HCT116 (cell line): Measurements from ENCODE around the gene TTBK1. TPM values are rescaled to one million over a fixed set of nuclear protein-coding genes. Genes with fewer than 3 reads are reported as not detected.

Experiments used
- ATAC-seq: fragments of 200-7000 bp; cut with Tn5 transposase; 2 replicates; pipeline ENCODE4 v1.9.1; 2020; ENCODE audit warnings: mild to moderate bottlenecking, moderate library complexity
- Bru-seq: library from RNA; stranded (reverse); fragments of 400-500 nt; gene quantifications from one replicate; lab custom pipeline; 2021; lab: Mats Ljungman, UMichigan
- BruChase-seq, 2 experiments: library from RNA; stranded (reverse); fragments of 400-500 nt; gene quantifications; one replicate each; lab custom pipeline; 2021; lab: Mats Ljungman, UMichigan
- BruUV-seq: library from RNA; stranded (reverse); fragments of 400-500 nt; replicated peaks from 2 replicates; lab custom pipeline; 2021; lab: Mats Ljungman, UMichigan
- CTCF ChIA-PET: fragments of 300-600 bp; sonication (Branson Sonifier 250); formaldehyde crosslinking; loops from one replicate; lab custom pipeline; 2021; ENCODE audit warnings: antibody characterized with exemption; lab: Charles Lee
- POLR2A ChIA-PET: fragments of 300-600, 350-600 bp; sonication (Branson Sonifier 250); formaldehyde crosslinking; loops from one replicate; lab custom pipeline; 2021; ENCODE audit warnings: antibody characterized with exemption; lab: Charles Lee
- RAD21 ChIA-PET, 2 experiments: fragments of 300-600 bp; sonication (Branson Sonifier 250); formaldehyde crosslinking; loops; one replicate each; lab custom pipeline; 2023; ENCODE audit warnings: low total read pairs in 2 of 2; ENCODE audit not compliant: uncharacterized antibody in 2 of 2, unreplicated experiment in 2 of 2, low non-redundant PET in 1 of 2; lab: Charles Lee
- DNase-seq: peaks from one replicate; pipeline ENCODE4 v3.0.0-alpha.2; 2010; ENCODE audit warnings: low read depth, low spot score
- H2AFZ ChIP-seq: fragments of 200-600 bp; shearing (Covaris generic), sonication (generic); 2 replicates; pipeline ENCODE4 v1.6.1; 2017; ENCODE audit warnings: low read depth, mixed run types, mixed read lengths, antibody characterized with exemption, low read length; ENCODE audit not compliant: poor library complexity, severe bottlenecking
- H3K27ac ChIP-seq: 2 replicates; pipeline ENCODE4 v1.5.1; 2012; ENCODE audit warnings: low read depth, low read length
- H3K27me3 ChIP-seq: fragments of 200-600 bp; sonication (generic); 2 replicates; pipeline ENCODE4 v1.6.1; 2016; ENCODE audit warnings: mixed run types, low read length, mixed read lengths; ENCODE audit not compliant: insufficient read depth
- H3K36me3 ChIP-seq, 2 experiments: fragments of 200-500 bp in 1 of 2; fragments of 200-600 bp in 1 of 2; sonication (Bioruptor generic) in 1 of 2; sonication (generic) in 1 of 2; 2 replicates each; pipeline versions ENCODE4 v1.5.1 to v1.6.1; 2014 to 2016; ENCODE audit warnings: low read length in 2 of 2, inconsistent platforms in 1 of 2, mixed read lengths in 1 of 2, mixed run types in 1 of 2; ENCODE audit not compliant: insufficient read depth in 2 of 2, control insufficient read depth in 1 of 2
- H3K4me1 ChIP-seq, 2 experiments: fragments of 200-600 bp in 1 of 2; sonication (generic) in 1 of 2; 2 replicates each; pipeline versions ENCODE4 v1.5.1 to v1.6.1; 2012 to 2017; ENCODE audit warnings: low read length in 2 of 2, inconsistent platforms in 1 of 2, mild to moderate bottlenecking in 1 of 2, mixed read lengths in 1 of 2, mixed run types in 1 of 2, moderate library complexity in 1 of 2; ENCODE audit not compliant: insufficient read depth in 2 of 2, control insufficient read depth in 1 of 2
- H3K4me2 ChIP-seq: fragments of 200-600 bp; sonication (generic); 2 replicates; pipeline ENCODE4 v1.6.1; 2017; ENCODE audit warnings: mixed run types, low read length, mixed read lengths
- H3K4me3 ChIP-seq, 2 experiments: fragments of 200-600 bp in 1 of 2; sonication (generic) in 1 of 2; replicated peaks in 1 of 2; 2 replicates each; pipeline ENCODE4 v1.5.1; 2011 to 2016; ENCODE audit warnings: low read length in 2 of 2, control low read depth in 1 of 2, low read depth in 1 of 2, mild to moderate bottlenecking in 1 of 2, mixed read lengths in 1 of 2, mixed run types in 1 of 2
- H3K79me2 ChIP-seq: fragments of 200-600 bp; sonication (generic); 2 replicates; pipeline ENCODE4 v1.6.1; 2017; ENCODE audit warnings: mild to moderate bottlenecking, mixed run types, low read length, moderate library complexity, mixed read lengths; ENCODE audit not compliant: insufficient read depth
- H3K9ac ChIP-seq: fragments of 200-600 bp; sonication (generic); 2 replicates; pipeline ENCODE4 v1.6.1; 2016; ENCODE audit warnings: low read length, mixed read lengths
- H3K9me2 ChIP-seq: fragments of 200-600 bp; sonication (generic), shearing (Covaris generic); 2 replicates; pipeline ENCODE4 v1.6.1; 2017; ENCODE audit warnings: mixed run types, mild to moderate bottlenecking, moderate library complexity; ENCODE audit not compliant: insufficient read depth
- H3K9me3 ChIP-seq, 2 experiments: fragments of 200-500 bp in 1 of 2; fragments of 200-600 bp in 1 of 2; sonication (Bioruptor generic) in 1 of 2; sonication (generic) in 1 of 2; 2 replicates each; pipeline ENCODE4 v1.6.1; 2014 to 2017; ENCODE audit warnings: low read length in 2 of 2, mixed read lengths in 2 of 2, inconsistent platforms in 1 of 2, low read depth in 1 of 2, mild to moderate bottlenecking in 1 of 2, mixed run types in 1 of 2, moderate library complexity in 1 of 2; ENCODE audit not compliant: control insufficient read depth in 1 of 2, insufficient read depth in 1 of 2
- H4K20me1 ChIP-seq: fragments of 200-600 bp; sonication (generic), shearing (Covaris generic); 2 replicates; pipeline ENCODE4 v1.6.1; 2017; ENCODE audit warnings: mixed run types, mild to moderate bottlenecking, moderate library complexity; ENCODE audit not compliant: insufficient read depth
- ATF3 ChIP-seq: IDR thresholded peaks from 2 replicates; pipeline ENCODE4 v1.6.1; 2012
- CBX3 ChIP-seq: IDR thresholded peaks from 2 replicates; pipeline ENCODE4 v1.6.1; 2012; ENCODE audit warnings: low read depth
- CEBPB ChIP-seq: IDR thresholded peaks from 2 replicates; pipeline ENCODE4 v1.6.1; 2012; ENCODE audit warnings: low read depth
- EGR1 ChIP-seq: IDR thresholded peaks from 2 replicates; pipeline ENCODE4 v1.6.1; 2012; ENCODE audit warnings: low read depth
- ELF1 ChIP-seq: IDR thresholded peaks from 2 replicates; pipeline ENCODE4 v1.6.1; 2012; ENCODE audit warnings: low read depth, borderline replicate concordance
- EZH2 ChIP-seq: fragments of 200-600 bp; sonication (generic); IDR thresholded peaks from 2 replicates; pipeline ENCODE4 v1.6.1; 2017; ENCODE audit warnings: antibody characterized with exemption, mixed run types
- EZH2phosphoT487 ChIP-seq: fragments of 200-600 bp; IDR thresholded peaks from 2 replicates; pipeline ENCODE4 v1.6.1; 2018; ENCODE audit warnings: antibody characterized with exemption, borderline replicate concordance
- FOSL1 ChIP-seq: IDR thresholded peaks from 2 replicates; pipeline ENCODE4 v1.6.1; 2012; ENCODE audit warnings: low read depth
- MAX ChIP-seq: IDR thresholded peaks from 2 replicates; pipeline ENCODE4 v1.6.1; 2012
- POLR2AphosphoS5 ChIP-seq: IDR thresholded peaks from 2 replicates; pipeline ENCODE4 v1.6.1; 2011; ENCODE audit warnings: mild to moderate bottlenecking, low read depth, low read length, moderate library complexity
- RAD21 ChIP-seq: IDR thresholded peaks from 2 replicates; pipeline ENCODE4 v1.6.1; 2012; ENCODE audit warnings: low read depth, mild to moderate bottlenecking
- REST ChIP-seq: IDR thresholded peaks from 2 replicates; pipeline ENCODE4 v1.6.1; 2012; ENCODE audit warnings: low read depth
- SP1 ChIP-seq: IDR thresholded peaks from 2 replicates; pipeline ENCODE4 v1.6.1; 2012; ENCODE audit warnings: low read depth
- SRF ChIP-seq: IDR thresholded peaks from 2 replicates; pipeline ENCODE4 v1.6.1; 2012; ENCODE audit warnings: low read depth
- TCF7L2 ChIP-seq: IDR thresholded peaks from 2 replicates; pipeline ENCODE4 v1.7.0; 2011; ENCODE audit warnings: borderline replicate concordance, inconsistent platforms; ENCODE audit not compliant: insufficient read depth, insufficient read length; ENCODE audit errors: extremely low read depth
- YY1 ChIP-seq: IDR thresholded peaks from 2 replicates; pipeline ENCODE4 v1.6.1; 2011; ENCODE audit warnings: low read length, low read depth, moderate library complexity, mild to moderate bottlenecking; ENCODE audit not compliant: insufficient replicate concordance; ENCODE audit errors: extremely low read depth
- ZFX ChIP-seq: fragments of 450-650 bp; IDR thresholded peaks from 2 replicates; pipeline ENCODE4 v1.6.1; 2017
- ZNF274 ChIP-seq: fragments of 200-500 bp; sonication (Bioruptor generic); IDR thresholded peaks from 2 replicates; pipeline ENCODE4 v1.6.1; 2014; ENCODE audit warnings: mild to moderate bottlenecking, low read depth, low read length, inconsistent platforms
- intact Hi-C: fragments of 100-400 bp; cut with micrococcal nuclease; formaldehyde crosslinking; loops from 2 replicates; pipeline ENCODE4 v1.10.0; 2022
- long read RNA-seq: library from polyadenylated mRNA; unstranded; transcript quantifications from one replicate; pipeline ENCODE4 v2.0.0, GENCODE V29; 2021; ENCODE audit not compliant: unreplicated experiment
- polyA plus RNA-seq: library from polyadenylated mRNA; unstranded; fragments of >200 nt; gene quantifications from 2 replicates; pipeline ENCODE4 v1.2.1, GENCODE V29; 2012; ENCODE audit warnings: missing spikeins
- total RNA-seq: library from RNA; stranded (reverse); gene quantifications from one replicate; pipeline ENCODE4 v1.2.1, GENCODE V29; 2021; ENCODE audit not compliant: unreplicated experiment

Gene TTBK1
- total RNA-seq, result not detected
- not detected in 2 replicates for polyA plus RNA-seq
- percentile 2 among the genes with signal in this experiment for Bru-seq, nascent RNA
- percentile 4 among the genes with signal in this experiment for BruChase-seq, experiment 1, labeled RNA remaining after a 6-hour chase
- percentile 8 among the genes with signal in this experiment for BruChase-seq, experiment 2, labeled RNA remaining after a 2-hour chase
- long read RNA-seq, result 0 reads

GRCh38 chr6:43242908-43243663 lies at the start of gene TTBK1:
TTBK1 (plus strand) TSS chr6:43243481; CDS start chr6:43246661, 3,180 bp downstream.
- peaks cover 3 to 11% of the 10 kb centered on the region in 2 experiments; a peak in 2 of 4 replicates for H3K4me1 ChIP-seq
- no peak within 1 kb of the TSS for H3K4me2 ChIP-seq
- no peaks in the 10 kb centered on the region for H3K9me2 ChIP-seq
- no peak within 1 kb of the TSS for H3K9ac ChIP-seq
- no peak within 1 kb of the TSS for H3K4me3 ChIP-seq
- no peak for DNase-seq
- no peaks in the 10 kb centered on the region for H3K79me2 ChIP-seq
- no peak within 1 kb of the TSS for H2AFZ ChIP-seq
- intact Hi-C loops, result no loop called here
- no peaks in the 10 kb centered on the region for H3K36me3 ChIP-seq
- no peak within 1 kb of the TSS for H3K27ac ChIP-seq
- no peaks in the 10 kb centered on the region for H3K27me3 ChIP-seq
- ChIA-PET CTCF (no interaction called here), POLR2A (no interaction called here), RAD21 (no interaction called here)
- TF ChIP-seq ELF1 (no peak), ZNF274 (no peak), FOSL1 (no peak), YY1 (no peak), TCF7L2 (no peak), EGR1 (no peak), SRF (no peak), POLR2AphosphoS5 (no peak), EZH2phosphoT487 (no peak), CEBPB (no peak), EZH2 (no peak), RAD21 (no peak), REST (no peak), CBX3 (no peak), MAX (no peak), SP1 (no peak), ZFX (no peak), ATF3 (no peak)
- no peaks in the 10 kb centered on the region for H4K20me1 ChIP-seq
- no peaks in the 10 kb centered on the region for H3K9me3 ChIP-seq
- BruUV-seq, result no TSS peak
- ATAC-seq, result no peak
